Gastrocnemius medialis (tissue), 4 donors: Measurements from ENCODE around the gene CES2.

Source experiments
- CTCF ChIP-seq, 5 experiments: fragments of 450-650 bp in 3 of 5; fragments of 200-600 bp in 2 of 5; sonication (generic) in 2 of 5; IDR thresholded peaks in 4 of 5; conservative IDR thresholded peaks in 1 of 5; 1 replicate in 4 of 5; 2 replicates in 1 of 5; pipeline ENCODE4 v1.5.1; 2016 to 2019; ENCODE audit warnings: antibody characterized with exemption in 5 of 5, mild to moderate bottlenecking in 3 of 5, moderate library complexity in 3 of 5
- POLR2A ChIP-seq, 2 donors: fragments of 450-650 bp; IDR thresholded peaks; one replicate each; pipeline ENCODE4 v1.6.1; 2017; ENCODE audit warnings: antibody characterized with exemption in 2 of 2, mild to moderate bottlenecking in 2 of 2, moderate library complexity in 2 of 2

- TF ChIP-seq CTCF (IDR thresholded peaks at IDR 0.05 in 4 of 5, conservative IDR thresholded peaks at IDR 0.05 in 1 of 5) (peak; percentile 83 to 96 (median 93)), POLR2A (IDR thresholded peaks at IDR 0.05) (peak; percentile 87 to 90)
Measured at GRCh38 chr16:66947302-66948065, 12.2 kb downstream of the CES2 start.
